Suppressor macrophage treated with lipopolysaccharide for 4 hours (primary cell): ENCODE measurements around the gene OR2B3.
"Not testable (repeated sequence)": the region's sequence is repeated elsewhere in the genome, so short reads cannot be mapped to it uniquely, and the experiment has no call there.

ENCODE experiments used
- DNase-seq: peaks from one replicate; pipeline ENCODE4 v3.0.0-alpha.2; 2020

Gene OR2B3, protein sequence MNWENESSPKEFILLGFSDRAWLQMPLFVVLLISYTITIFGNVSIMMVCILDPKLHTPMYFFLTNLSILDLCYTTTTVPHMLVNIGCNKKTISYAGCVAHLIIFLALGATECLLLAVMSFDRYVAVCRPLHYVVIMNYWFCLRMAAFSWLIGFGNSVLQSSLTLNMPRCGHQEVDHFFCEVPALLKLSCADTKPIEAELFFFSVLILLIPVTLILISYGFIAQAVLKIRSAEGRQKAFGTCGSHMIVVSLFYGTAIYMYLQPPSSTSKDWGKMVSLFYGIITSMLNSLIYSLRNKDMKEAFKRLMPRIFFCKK

GRCh38 chr6:29087213-29087612 lies at the start of gene OR2B3:
Gene OR2B3 (minus strand): TSS chr6:29087313. CDS start chr6:29087248, 65 bp downstream.
- no peak for DNase-seq

DNA sequence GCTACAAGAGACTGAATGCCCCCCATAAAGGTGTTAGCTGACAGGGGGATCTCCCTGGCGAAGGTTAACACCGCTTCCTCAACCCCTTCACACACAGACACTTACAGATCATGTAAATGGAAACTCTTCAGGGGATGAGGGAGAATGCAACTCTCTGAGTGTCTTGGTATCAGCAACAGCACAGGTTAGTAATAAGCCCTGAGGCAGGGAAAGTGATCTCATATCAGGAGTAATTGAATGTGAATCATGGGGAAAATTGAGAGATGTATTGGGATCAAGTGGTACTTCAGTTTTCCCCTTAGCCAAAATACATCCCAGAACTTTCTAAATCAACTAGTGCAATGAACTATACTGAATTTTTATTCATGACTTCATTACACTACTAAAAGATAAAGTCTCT lies 44.6 kb upstream of the OR2B3 start:
- DNase-seq: no peak

GRCh38 chr6:29130644-29131043 lies 43.5 kb upstream of the OR2B3 start:
- DNase-seq: no peak

- no peak for DNase-seq
Measured at GRCh38 chr6:29129326-29130012, 42.4 kb upstream of the OR2B3 start.

DNA sequence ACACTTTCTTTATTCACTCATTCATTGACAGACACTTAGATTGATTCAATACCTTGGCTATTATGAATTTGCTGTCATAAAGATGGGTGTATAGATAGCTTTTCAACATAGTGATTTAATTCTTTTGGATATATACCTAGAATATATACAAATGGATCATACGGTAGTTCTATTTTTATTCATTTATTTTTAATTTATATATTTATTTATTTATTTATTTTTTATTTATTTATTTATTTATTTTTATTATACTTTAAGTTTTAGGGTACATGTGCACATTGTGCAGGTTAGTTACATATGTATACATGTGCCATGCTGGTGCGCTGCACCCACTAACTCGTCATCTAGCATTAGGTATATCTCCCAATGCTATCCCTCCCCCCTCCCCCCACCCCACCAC lies 27.9 kb upstream of the OR2B3 start:
- not testable (repeated sequence) for DNase-seq

DNA sequence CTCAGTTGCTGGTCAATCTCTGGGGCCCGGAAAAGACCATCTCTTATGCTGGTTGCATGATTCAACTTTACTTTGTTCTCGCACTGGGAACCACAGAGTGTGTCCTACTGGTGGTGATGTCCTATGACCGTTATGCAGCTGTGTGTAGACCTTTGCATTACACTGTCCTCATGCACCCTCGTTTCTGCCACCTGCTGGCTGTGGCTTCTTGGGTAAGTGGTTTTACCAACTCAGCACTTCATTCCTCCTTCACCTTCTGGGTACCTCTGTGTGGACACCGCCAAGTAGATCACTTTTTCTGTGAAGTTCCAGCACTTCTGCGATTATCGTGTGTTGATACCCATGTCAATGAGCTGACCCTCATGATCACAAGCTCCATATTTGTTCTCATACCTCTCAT lies 25.0 kb upstream of the OR2B3 start:
- DNase-seq: no peak

GRCh38 chr6:29107758-29108157 lies 20.6 kb upstream of the OR2B3 start, which contains the start of gene OR2J3:
Gene OR2J3 (plus strand): TSS chr6:29108058. CDS start chr6:29111891, 3,833 bp downstream.
- DNase-seq: no peak

- no peak for DNase-seq
Measured at GRCh38 chr6:29099190-29099589, 12.1 kb upstream of the OR2B3 start, which contains the start of gene OR2J1. Gene OR2J1 (plus strand): TSS chr6:29099490. CDS start chr6:29100943, 1,453 bp downstream.

- no peak for DNase-seq
Measured at GRCh38 chr6:29097803-29098202, 10.7 kb upstream of the OR2B3 start.

GRCh38 chr6:29092957-29093356 lies 5.8 kb upstream of the OR2B3 start:
- DNase-seq: no peak

DNA sequence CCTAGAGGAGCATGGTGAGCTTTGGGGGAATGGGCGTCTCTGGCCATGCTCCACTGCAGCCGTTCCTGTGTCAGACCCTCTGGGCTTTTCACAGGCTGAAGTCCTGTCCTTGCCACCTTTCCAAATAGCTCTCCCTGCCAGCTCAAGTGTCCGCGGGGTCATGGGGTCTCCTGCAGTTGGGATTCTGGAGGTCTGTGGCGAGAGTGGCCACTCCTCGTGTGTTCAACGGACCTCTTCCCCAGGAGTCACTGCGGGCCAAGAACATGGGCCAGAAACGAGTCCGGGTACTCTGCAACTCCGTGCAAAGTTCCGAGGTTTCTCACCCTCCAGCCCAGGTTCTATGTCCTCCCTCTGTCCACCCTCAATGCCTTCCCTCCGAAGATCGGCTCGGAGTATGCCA lies 4.7 kb downstream of the OR2B3 start:
- no peak for DNase-seq

GRCh38 chr6:29081312-29081711 lies 5.8 kb downstream of the OR2B3 start:
- no peak for DNase-seq

- DNase-seq: no peak
Measured at GRCh38 chr6:29079203-29079602, 7.9 kb downstream of the OR2B3 start.

DNA sequence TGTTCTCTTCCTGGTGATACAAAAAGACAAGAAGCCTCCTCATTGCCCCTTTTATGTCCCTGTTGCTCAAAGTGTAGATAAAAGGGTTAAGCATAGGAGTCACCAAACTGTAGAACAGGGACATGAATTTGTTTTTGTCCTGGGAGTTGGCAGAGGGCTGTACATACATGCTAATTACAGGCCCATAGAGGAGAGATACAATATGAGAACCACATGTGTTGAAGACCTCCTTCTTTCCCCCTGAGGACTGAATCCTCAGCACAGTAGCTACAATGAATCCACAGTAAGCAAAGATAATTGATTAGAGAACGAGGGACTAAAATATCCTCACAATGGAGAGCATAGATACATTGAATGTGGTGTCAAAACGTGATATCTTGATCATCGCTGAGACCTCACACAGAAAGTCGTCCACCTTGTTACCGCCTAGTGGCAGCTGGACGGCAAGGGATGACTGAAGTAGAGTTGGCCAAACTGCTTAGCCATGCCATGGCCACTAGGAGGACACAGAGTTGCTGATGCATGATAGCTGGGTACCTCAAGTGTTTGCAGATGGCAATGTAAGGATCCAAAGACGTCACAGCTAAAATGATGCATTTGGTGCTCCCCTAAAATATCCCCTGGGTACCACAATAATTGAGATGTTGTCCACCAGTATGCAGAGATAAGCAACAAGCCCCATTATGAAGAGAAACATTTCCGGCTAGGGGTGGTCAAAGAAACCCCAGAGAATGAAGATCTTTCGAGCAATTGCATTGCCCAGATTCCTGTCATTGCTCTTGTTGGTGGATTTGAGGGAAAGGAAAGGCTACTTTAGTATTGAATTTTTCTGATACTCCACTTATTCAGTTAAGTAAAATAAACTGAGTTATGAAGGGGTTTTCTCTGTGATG lies 15.0 kb downstream of the OR2B3 start:
- peak; percentile 19 for DNase-seq

DNA sequence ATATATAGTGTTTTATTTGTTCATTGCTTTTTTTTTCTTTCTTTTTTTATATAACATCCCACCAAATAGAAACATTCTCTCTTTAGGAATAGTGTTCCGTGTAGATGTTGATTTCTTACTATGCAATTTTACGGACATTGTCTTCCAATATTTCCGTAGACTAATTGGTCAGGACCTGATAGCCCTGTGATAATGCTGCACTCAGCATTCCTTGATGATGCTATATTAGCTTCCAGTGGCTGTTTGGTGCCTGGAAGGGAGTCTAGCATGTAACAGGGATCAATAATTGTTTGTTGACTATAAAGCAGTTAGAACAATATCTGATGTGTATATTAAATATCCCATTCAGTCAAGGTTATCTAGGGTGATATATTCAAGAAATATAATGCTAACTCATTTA lies 35.4 kb downstream of the OR2B3 start:
- no peak for DNase-seq

DNA sequence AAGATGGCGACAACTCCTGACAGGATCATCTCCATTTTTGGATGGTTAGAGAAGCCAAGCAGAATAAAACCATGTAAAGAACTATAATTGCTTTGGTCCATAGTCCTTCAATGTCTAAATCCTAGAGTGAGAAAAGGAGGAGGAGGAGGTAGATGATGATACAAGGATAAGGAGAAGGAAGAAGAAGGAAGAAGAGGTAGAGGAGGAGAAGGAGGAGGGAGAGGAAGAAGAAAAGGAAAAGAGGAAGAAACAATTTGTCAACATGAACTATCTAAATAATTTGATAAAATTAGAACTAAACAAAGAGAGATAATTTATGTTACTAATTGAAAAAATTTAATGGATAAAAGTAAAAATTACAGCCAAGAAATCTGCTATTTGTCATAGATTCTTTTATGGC lies 42.0 kb downstream of the OR2B3 start, which contains the start of gene OR2W1:
OR2W1 (minus strand) TSS at position 101 of the 400 bp plus-strand sequence; CDS start at position 101, 0 bp downstream.
- DNase-seq: no peak
